Activated CD8-positive, alpha-beta memory T cell treated with anti-CD3 and anti-CD28 coated beads, Interleukin-2, amount 10 ng/mL, durations not matched to agents 7 days and 5 days (primary cell): ENCODE measurements around the gene DYNAP. TPM values are rescaled to one million over a fixed set of nuclear protein-coding genes. Genes with fewer than 3 reads are reported as not detected.
A peak's percentile ranks its signal among the peaks of the same experiment; 100 is the strongest.

Experiments used
- ATAC-seq: fragments of 150-1000 bp; cut with Tn5 transposase; one replicate; pipeline ENCODE4 v1.10.0; 2021; ENCODE audit warnings: moderate library complexity
- CTCF ChIA-PET: fragments of 350-600 bp; sonication (Branson Sonifier 250); formaldehyde crosslinking; loops from one replicate; lab custom pipeline; 2021; ENCODE audit warnings: antibody characterized with exemption; lab: Charles Lee
- DNase-seq: peaks from one replicate; pipeline ENCODE4 v3.0.0-alpha.2; 2020
- H3K27ac Mint-ChIP-seq: one replicate; pipeline ENCODE4 v1.8.0; 2021; ENCODE audit warnings: mild to moderate bottlenecking, mixed read lengths
- H3K27me3 Mint-ChIP-seq: one replicate; pipeline ENCODE4 v1.8.0; 2021; ENCODE audit warnings: mixed read lengths
- H3K36me3 Mint-ChIP-seq: one replicate; pipeline ENCODE4 v1.8.0; 2021; ENCODE audit warnings: mild to moderate bottlenecking, mixed read lengths
- H3K4me1 Mint-ChIP-seq: one replicate; pipeline ENCODE4 v1.8.0; 2021; ENCODE audit warnings: mixed read lengths
- H3K4me3 Mint-ChIP-seq: one replicate; pipeline ENCODE4 v1.8.0; 2021; ENCODE audit warnings: mild to moderate bottlenecking, moderate library complexity, mixed read lengths
- H3K9me3 Mint-ChIP-seq: one replicate; pipeline ENCODE4 v1.8.0; 2022; ENCODE audit warnings: low read depth, mixed read lengths
- total RNA-seq, 2 experiments: library from RNA; stranded (reverse); gene quantifications; one replicate each; pipeline ENCODE4 v1.2.3, GENCODE V29; 2021

The DYNAP gene
- total RNA-seq, 2 experiments from 2014 or later, result not detected

DNA sequence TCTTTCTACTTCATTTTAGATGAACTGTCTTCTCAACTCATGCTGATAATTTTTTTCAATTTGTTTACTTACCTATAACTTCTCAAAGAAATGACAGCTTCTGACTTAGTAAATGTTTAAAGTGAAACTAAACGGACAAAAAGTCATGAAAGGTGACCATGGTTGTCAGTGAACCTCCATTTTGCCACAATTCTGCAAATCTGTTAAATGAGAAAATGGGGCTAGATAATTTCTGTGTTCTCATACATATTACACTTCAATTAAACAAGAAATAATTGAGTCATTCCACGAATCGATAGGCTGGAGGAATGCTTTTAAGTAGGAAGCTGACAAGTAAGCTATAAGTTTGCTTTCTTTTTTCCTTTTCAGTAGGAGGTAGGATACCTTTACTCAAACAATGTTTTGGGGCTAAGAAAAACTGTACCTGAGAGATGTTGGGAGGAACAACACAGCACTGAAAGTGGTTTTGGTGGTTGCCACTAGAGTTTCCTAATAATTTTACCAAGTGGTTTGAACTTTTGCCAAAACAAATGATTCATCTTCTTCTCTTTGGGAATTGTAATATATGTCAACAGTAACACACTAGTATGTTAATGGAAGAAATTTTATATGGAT is 17.1 kb downstream of the DYNAP start:
- no peak for DNase-seq
- H3K27me3 Mint-ChIP-seq, result peaks cover 2% of the 10 kb centered on the region
- no peaks in the 10 kb centered on the region for H3K9me3 Mint-ChIP-seq
- no peaks in the 10 kb centered on the region for H3K36me3 Mint-ChIP-seq
- H3K4me3 Mint-ChIP-seq, result no peak overlapping the region
- CTCF ChIA-PET, result no interaction called here
- no peak overlapping the region for H3K27ac Mint-ChIP-seq
- peaks cover 5% of the 10 kb centered on the region for H3K4me1 Mint-ChIP-seq
- ATAC-seq, result no peak

DNA sequence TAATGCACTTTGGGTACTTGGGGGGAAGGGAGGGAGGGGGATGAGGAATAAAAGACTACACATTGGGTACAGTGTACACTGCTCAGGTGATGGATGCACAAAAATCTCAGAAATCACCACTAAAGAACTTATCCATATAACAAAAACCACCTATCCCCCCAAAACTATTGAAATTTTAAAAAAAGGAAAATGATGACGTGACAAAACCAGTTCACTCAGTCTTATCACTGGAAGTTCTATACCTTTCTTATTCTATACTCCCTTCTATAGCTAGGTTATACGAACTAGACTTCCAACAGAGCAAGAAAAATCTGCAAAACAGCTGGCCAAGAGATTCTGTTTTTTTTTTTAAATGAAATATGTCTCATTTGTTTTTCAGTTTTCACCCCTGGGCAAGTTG is 20.8 kb downstream of the DYNAP start:
- no peaks in the 10 kb centered on the region for H3K36me3 Mint-ChIP-seq
- H3K27me3 Mint-ChIP-seq, result peaks cover 2% of the 10 kb centered on the region
- no peak for DNase-seq
- no peak for ATAC-seq
- H3K27ac Mint-ChIP-seq, result no peak overlapping the region
- no peak overlapping the region for H3K4me3 Mint-ChIP-seq
- peaks cover 13% of the 10 kb centered on the region for H3K4me1 Mint-ChIP-seq
- no peaks in the 10 kb centered on the region for H3K9me3 Mint-ChIP-seq
- CTCF ChIA-PET, result no interaction called here

DNA sequence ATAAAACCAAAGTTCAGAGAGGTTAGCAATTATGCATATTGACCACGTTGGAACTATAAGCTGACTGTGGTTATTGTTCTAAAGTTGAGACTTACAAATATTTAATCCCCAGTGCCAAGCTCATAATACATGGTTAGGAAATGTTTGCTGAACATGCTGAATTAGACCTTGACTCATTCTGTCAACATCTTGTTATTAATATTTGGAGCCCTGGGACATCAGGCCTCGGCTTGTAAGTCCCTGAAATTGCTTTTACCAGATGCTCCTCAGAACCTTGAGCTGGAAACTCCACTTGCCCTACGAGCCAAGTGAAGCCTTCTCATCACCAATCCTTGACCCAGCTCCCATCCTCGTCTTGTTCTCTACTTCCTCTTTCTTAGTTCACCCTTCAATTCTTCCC is 21.2 kb downstream of the DYNAP start:
- no peak for DNase-seq
- Mint-ChIP-seq H3K4me1 (peaks cover 15% of the 10 kb centered on the region), H3K4me3 (no peak overlapping the region), H3K36me3 (no peaks in the 10 kb centered on the region), H3K9me3 (no peaks in the 10 kb centered on the region), H3K27ac (no peak overlapping the region), H3K27me3 (peaks cover 2% of the 10 kb centered on the region)
- ATAC-seq, result no peak
- CTCF ChIA-PET, result no interaction called here

DNA sequence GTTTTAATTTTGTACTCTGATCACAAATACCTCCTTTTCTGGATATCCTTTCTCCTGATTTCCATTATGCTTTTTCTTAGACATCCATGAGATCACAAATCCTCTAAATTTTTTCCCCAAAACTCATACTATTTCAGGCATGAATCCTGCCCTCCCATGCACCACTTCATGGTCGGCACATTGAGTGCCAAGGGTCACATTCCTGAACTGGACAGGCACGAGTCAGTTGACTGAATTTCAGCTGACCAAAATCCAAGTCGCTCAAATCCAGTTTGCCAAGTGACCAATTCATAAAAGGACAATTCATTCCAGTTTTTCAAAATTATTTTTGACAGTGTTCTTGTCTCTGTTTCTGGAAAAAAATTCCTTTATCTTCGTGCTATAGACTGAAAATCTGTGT is 22.1 kb downstream of the DYNAP start:
- Mint-ChIP-seq H3K4me3 (no peak overlapping the region), H3K27me3 (peaks cover 2% of the 10 kb centered on the region), H3K4me1 (peaks cover 11% of the 10 kb centered on the region), H3K27ac (no peak overlapping the region), H3K36me3 (no peaks in the 10 kb centered on the region), H3K9me3 (no peaks in the 10 kb centered on the region)
- no peak for DNase-seq
- CTCF ChIA-PET, result no interaction called here
- ATAC-seq, result no peak

DNA sequence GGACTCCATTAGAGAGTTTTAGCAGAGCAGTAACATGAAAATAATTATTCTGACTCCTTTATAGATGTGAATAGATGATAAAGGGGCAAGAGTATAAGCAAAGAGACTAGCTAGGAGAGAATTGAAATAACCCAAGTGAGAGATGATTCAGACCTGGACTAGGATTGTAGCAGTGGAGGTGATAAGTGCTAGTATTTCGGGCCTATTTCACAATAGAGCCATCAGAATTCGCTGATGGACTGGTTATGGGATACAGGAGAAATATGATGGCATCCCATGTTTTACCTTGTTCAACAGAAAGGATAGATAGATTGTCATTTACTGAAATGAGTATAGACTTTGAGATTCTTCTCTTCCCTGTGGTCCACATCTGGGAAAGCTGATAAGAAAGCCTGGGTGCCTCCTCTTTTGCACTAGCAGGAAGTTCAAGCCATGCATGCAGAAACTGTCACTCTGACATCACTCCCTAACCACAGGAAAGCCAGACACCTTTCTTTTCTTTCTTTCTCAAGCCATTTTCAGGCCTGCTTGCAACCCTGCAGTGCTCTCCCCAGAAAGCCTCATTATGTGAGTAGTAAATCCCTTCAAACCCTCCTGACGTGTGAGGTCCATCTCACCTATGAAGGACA is 25.3 kb downstream of the DYNAP start:
- H3K4me1 Mint-ChIP-seq, result peaks cover 10% of the 10 kb centered on the region
- no peak overlapping the region for H3K27ac Mint-ChIP-seq
- H3K27me3 Mint-ChIP-seq, result peaks cover 4% of the 10 kb centered on the region
- ATAC-seq (peak; percentile 45), DNase-seq (no peak)
- no peak overlapping the region for H3K4me3 Mint-ChIP-seq
- no peaks in the 10 kb centered on the region for H3K9me3 Mint-ChIP-seq
- H3K36me3 Mint-ChIP-seq, result no peaks in the 10 kb centered on the region
- CTCF ChIA-PET, result no interaction called here

DNA sequence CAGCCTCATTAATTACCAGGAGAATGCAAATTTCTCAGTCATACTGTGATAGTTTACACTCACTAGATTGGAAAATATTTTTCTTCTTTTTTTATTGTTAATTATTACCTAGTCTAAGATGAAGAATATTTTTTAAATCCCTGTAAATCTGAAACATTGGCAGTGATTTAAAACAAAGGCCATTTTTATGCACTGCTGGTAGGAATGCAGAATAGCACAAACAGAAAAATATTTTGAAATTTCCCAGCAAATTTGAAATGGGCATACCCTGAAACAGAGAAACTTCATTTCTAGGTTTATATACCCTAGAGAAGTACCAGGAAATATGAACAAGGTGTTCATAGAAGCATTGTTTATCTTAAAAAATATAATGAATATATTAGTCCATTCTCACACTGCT is 31.0 kb downstream of the DYNAP start:
- DNase-seq, result no peak
- Mint-ChIP-seq H3K27ac (no peak overlapping the region), H3K4me1 (no peaks in the 10 kb centered on the region), H3K9me3 (peaks cover 1% of the 10 kb centered on the region), H3K4me3 (no peak overlapping the region), H3K27me3 (peaks cover 2% of the 10 kb centered on the region), H3K36me3 (no peaks in the 10 kb centered on the region)
- CTCF ChIA-PET, result no interaction called here
- no peak for ATAC-seq

DNA sequence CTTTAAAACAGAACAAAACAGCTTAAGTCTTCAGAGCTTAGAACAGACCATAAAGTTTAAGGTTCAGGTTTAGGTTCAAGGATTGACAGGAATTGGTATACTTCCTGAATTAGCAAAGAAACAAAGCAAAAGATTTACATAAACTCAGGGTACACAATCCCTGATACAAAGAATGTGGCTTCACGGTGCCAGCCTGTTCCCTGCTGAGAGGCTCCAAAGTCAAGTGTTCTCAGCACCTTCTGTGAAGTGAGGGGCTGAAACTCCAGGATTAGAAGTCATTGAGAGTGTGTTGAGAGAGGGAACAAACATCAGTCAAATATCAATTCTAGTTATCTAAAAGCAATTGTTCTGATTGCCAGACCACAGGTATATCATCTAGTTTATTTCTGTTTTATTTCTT is 35.7 kb downstream of the DYNAP start:
- Mint-ChIP-seq H3K9me3 (peaks cover 1% of the 10 kb centered on the region), H3K4me3 (no peak overlapping the region), H3K36me3 (no peaks in the 10 kb centered on the region), H3K27ac (no peak overlapping the region), H3K27me3 (peaks cover 2% of the 10 kb centered on the region), H3K4me1 (no peaks in the 10 kb centered on the region)
- DNase-seq (no peak), ATAC-seq (no peak)
- CTCF ChIA-PET, result no interaction called here

DNA sequence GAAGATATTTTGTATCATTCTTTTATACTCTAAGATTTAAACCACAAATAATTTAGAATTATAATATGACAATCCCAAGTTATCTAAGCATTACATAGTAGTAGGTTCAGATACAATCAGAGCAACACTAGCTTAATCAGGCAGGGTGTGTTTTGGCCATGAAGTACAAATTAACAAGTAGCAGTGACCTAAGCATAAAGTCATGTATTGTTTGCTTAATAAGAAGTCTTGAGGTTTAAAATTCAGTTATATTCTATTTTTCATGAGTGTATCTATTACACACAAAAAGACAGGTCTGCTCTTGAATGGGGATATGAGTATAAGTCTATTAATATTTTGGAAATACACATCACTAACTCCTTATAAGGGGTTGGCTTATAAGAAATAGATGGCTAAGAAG is 39.9 kb downstream of the DYNAP start:
- Mint-ChIP-seq H3K27me3 (peaks cover 4% of the 10 kb centered on the region), H3K27ac (no peak overlapping the region), H3K9me3 (peaks cover under 1% of the 10 kb centered on the region), H3K4me3 (no peak overlapping the region), H3K36me3 (no peaks in the 10 kb centered on the region), H3K4me1 (no peaks in the 10 kb centered on the region)
- CTCF ChIA-PET, result no interaction called here
- DNase-seq (no peak), ATAC-seq (no peak)

DNA sequence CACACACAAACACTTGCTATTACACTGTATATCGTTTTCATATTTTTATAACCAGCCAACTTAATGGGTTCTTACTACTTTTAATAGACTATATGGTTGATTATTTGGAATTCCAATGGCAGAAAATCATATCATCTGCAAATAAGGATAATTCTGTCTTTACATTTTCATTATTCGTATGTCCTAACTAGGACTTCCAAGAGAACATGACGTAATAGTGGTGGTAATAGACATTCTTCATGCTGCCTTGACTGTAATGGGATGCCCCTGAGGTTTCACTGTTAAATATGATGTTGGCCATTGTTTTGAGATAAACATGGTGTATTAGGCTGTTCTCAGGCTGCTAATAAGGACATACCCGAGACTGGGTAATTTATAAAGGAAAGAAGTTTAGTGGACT is 45.2 kb downstream of the DYNAP start:
- no peak overlapping the region for H3K27ac Mint-ChIP-seq

DNA sequence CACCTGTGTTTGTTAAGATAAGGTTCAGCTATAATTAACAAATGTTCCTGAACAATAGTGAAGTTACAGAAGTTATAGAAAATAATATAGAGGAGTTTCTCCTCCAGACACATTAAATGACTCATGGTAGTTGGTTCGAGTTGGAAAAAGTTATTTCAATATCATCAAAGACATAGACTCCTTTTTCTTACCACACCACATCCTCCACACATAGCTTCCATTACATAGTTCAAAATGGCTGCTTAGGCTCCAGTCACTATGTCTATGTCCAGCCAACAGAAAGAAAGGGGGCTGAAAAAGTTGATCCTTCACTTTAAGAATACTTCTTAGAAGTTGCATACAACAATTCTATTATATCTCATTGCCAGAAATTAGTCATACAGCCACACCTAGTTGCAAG is 50.7 kb downstream of the DYNAP start:
- CTCF ChIA-PET, result no interaction called here
- Mint-ChIP-seq H3K27me3 (peaks cover 28% of the 10 kb centered on the region), H3K4me3 (no peak overlapping the region), H3K9me3 (no peaks in the 10 kb centered on the region), H3K36me3 (no peaks in the 10 kb centered on the region), H3K4me1 (no peaks in the 10 kb centered on the region), H3K27ac (no peak overlapping the region)
- DNase-seq, result no peak
- ATAC-seq, result no peak

More for the DNA sequence above, 45.2 kb downstream of the DYNAP start:
- no peaks in the 10 kb centered on the region for H3K4me1 Mint-ChIP-seq
- H3K36me3 Mint-ChIP-seq, result no peaks in the 10 kb centered on the region
- no peaks in the 10 kb centered on the region for H3K9me3 Mint-ChIP-seq
- no peak overlapping the region for H3K4me3 Mint-ChIP-seq
- peaks cover 5% of the 10 kb centered on the region for H3K27me3 Mint-ChIP-seq
- DNase-seq (no peak), ATAC-seq (no peak)
- CTCF ChIA-PET, result no interaction called here

DNA sequence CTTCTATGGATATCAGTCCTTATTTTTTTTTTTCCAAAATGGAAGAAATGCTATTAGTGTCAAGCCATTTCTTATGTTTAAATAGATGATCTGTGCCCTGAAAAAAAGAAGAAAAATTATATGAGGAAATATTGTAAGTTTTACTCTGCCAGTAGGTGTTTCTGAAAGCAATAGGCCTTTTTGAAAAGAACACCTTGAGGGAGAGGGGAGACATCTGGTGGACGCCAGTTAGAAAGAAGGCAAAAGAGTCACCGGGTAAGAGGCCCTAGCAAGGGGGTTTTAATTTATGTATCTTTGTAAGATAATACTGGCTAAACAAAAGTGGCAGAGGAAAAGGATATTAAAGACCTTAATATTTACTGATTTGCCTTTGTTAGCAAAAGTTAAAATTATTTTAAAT is 56.1 kb downstream of the DYNAP start:
- H3K27me3 Mint-ChIP-seq, result peaks cover 28% of the 10 kb centered on the region
- H3K4me1 Mint-ChIP-seq, result no peaks in the 10 kb centered on the region
- CTCF ChIA-PET, result no interaction called here
- no peak overlapping the region for H3K27ac Mint-ChIP-seq
- no peaks in the 10 kb centered on the region for H3K36me3 Mint-ChIP-seq
- H3K9me3 Mint-ChIP-seq, result no peaks in the 10 kb centered on the region
- no peak overlapping the region for H3K4me3 Mint-ChIP-seq
- DNase-seq (no peak), ATAC-seq (no peak)

Other genes starting within 250 kb of the DYNAP start
- gene STARD6, start 233.4 kb upstream of the DYNAP start, total RNA-seq, result under 1 TPM; 0.20 to 0.61 TPM
- 10 to 100 TPM; 13.9 to 16.4 TPM for gene C18orf54, start 233.3 kb upstream of the DYNAP start, total RNA-seq
- gene RAB27B, start 237.2 kb downstream of the DYNAP start, total RNA-seq, result 1 to 10 TPM in 1 of 2 experiments, under 1 TPM in 1; 0.66 to 3.5 TPM